Left renal cortex interstitium (tissue), 4 donors: ENCODE data around the gene UBE2J2. TPM values are rescaled to one million over a fixed set of nuclear protein-coding genes. Genes with fewer than 3 reads are reported as not detected.

Experiments used
- DNase-seq, 4 donors: peaks; one replicate each; pipeline ENCODE4 v3.0.0-alpha.2; 2013; ENCODE audit warnings: low read depth in 4 of 4, low spot score in 2 of 4, missing footprints in 1 of 4
- polyA plus RNA-seq, 4 donors: library from polyadenylated mRNA; unstranded; fragments of 120-200 nt; gene quantifications; one replicate each; pipeline ENCODE4 v1.2.1, GENCODE V29; 2013; ENCODE audit not compliant: insufficient read length in 4 of 4

Gene UBE2J2
- polyA plus RNA-seq, 4 donors: 40.9 to 68.6 (median 58.4) TPM

GRCh38 chr1:1296070-1297061 lies 22.7 kb upstream of the UBE2J2 start:
- no peak for DNase-seq

- DNase-seq: no peak
Observed at GRCh38 chr1:1295154-1295923, 21.7 kb upstream of the UBE2J2 start.

GRCh38 chr1:1294250-1294890 lies 20.7 kb upstream of the UBE2J2 start:
- DNase-seq: no peak

GRCh38 chr1:1293263-1294249 lies 19.9 kb upstream of the UBE2J2 start:
- DNase-seq: no peak

GRCh38 chr1:1292851-1293250 lies 19.2 kb upstream of the UBE2J2 start:
- no peak for DNase-seq

GRCh38 chr1:1292442-1292779 lies 18.8 kb upstream of the UBE2J2 start:
- DNase-seq: no peak

- peak in 1 of 4 donors; percentile 65 for DNase-seq
Observed at GRCh38 chr1:1291548-1292441, 18.1 kb upstream of the UBE2J2 start.

GRCh38 chr1:1291023-1291528 lies 17.4 kb upstream of the UBE2J2 start:
- no peak for DNase-seq

GRCh38 chr1:1290238-1290731 lies 16.6 kb upstream of the UBE2J2 start:
- no peak for DNase-seq

- no peak for DNase-seq
Observed at GRCh38 chr1:1287288-1288110, 13.8 kb upstream of the UBE2J2 start.

GRCh38 chr1:1286313-1287261 lies 12.9 kb upstream of the UBE2J2 start:
- no peak for DNase-seq

GRCh38 chr1:1285611-1286311 lies 12.1 kb upstream of the UBE2J2 start:
- DNase-seq: no peak

- DNase-seq: no peak
Observed at GRCh38 chr1:1285102-1285571, 11.5 kb upstream of the UBE2J2 start.

- no peak for DNase-seq
Observed at GRCh38 chr1:1284221-1285101, 10.8 kb upstream of the UBE2J2 start.

GRCh38 chr1:1283821-1284220 lies 10.2 kb upstream of the UBE2J2 start:
- DNase-seq: no peak
